Testis (tissue), 2 donors: ENCODE data around the gene CTDSPL.

Source experiments
- POLR2A ChIP-seq: fragments of 450-650 bp; IDR thresholded peaks from one replicate; pipeline ENCODE4 v1.6.1; 2017; ENCODE audit warnings: antibody characterized with exemption, mild to moderate bottlenecking, moderate library complexity
- TF ChIP-seq, protein P1 (sequence below), 3 experiments: fragments of 450-650 bp in 2 of 3; fragments of 200-600 bp in 1 of 3; sonication (generic) in 1 of 3; IDR thresholded peaks; one replicate each; pipeline ENCODE4 v1.5.1; 2016 to 2019; ENCODE audit warnings: antibody characterized with exemption in 3 of 3, mild to moderate bottlenecking in 2 of 3, moderate library complexity in 1 of 3

DNA sequence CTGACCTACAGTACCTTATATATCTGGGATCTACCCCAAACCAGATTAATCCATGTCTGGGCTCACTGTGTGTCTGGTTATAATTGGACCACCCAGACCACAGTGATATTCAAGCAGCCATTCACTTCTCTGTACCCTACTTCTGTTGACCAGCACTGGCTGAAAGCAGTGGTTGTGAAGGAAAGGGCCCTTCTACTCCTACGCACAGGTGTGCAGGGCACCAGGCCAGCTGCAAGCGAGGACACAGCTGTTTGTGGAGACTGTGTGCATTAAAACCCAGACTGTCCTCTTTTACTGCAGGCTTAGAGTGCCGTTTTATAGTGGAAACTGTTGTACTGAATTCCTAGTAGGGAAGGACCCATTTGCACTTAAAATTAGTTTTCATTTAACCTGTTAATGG, 29.5 kb downstream of the CTDSPL start:
- TF ChIP-seq POLR2A = no peak
- TF ChIP-seq, protein P1, sequence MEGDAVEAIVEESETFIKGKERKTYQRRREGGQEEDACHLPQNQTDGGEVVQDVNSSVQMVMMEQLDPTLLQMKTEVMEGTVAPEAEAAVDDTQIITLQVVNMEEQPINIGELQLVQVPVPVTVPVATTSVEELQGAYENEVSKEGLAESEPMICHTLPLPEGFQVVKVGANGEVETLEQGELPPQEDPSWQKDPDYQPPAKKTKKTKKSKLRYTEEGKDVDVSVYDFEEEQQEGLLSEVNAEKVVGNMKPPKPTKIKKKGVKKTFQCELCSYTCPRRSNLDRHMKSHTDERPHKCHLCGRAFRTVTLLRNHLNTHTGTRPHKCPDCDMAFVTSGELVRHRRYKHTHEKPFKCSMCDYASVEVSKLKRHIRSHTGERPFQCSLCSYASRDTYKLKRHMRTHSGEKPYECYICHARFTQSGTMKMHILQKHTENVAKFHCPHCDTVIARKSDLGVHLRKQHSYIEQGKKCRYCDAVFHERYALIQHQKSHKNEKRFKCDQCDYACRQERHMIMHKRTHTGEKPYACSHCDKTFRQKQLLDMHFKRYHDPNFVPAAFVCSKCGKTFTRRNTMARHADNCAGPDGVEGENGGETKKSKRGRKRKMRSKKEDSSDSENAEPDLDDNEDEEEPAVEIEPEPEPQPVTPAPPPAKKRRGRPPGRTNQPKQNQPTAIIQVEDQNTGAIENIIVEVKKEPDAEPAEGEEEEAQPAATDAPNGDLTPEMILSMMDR (IDR thresholded peaks at IDR 0.05) = no peak
